ENCODE measurements around the gene PITX1.
"Not testable (repeated sequence)": the region's sequence is repeated elsewhere in the genome, so short reads cannot be mapped to it uniquely, and the experiment has no call there.

Gene PITX1

DNA sequence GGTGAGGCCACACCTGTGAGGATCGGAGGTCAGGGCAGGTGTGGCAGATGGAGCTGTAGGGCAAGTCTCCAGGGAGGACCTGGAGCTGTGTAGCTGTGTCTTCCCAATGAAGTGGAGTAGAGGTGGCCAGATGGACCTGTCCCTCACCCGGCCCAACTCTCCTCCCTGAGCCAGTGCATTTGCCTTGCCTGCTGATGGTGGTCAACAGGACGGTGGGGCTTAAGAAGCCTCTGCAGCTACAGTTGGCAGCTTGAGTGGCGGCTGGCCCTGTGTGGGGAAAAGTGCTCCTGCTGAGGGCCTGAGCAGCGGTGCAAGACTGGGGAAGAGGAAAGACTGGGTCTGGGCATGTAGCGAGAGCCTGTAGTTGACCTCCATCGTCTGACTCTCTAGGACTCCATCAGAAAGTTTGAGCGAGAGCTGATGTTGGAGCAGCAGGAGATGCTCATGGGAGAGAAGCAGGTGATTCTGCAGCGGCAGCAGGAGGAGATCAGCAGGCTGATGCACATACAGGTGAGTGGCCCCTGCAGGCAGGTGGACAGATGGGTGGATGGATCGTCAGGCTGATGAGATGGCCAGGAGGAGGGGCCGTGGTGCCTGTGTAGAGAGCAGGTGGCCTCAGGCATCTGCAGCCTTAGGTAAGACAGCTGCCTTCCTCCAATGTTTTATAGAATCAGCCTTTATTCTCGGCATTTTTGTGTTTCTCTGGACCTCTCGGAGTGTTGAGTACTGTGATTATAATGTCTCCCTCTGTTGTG is 24.9 kb downstream of the PITX1 start:
- no peak for DNase-seq

- DNase-seq, result no peak
Measured at GRCh38 chr5:135008556-135008955, 25.5 kb downstream of the PITX1 start.

DNA sequence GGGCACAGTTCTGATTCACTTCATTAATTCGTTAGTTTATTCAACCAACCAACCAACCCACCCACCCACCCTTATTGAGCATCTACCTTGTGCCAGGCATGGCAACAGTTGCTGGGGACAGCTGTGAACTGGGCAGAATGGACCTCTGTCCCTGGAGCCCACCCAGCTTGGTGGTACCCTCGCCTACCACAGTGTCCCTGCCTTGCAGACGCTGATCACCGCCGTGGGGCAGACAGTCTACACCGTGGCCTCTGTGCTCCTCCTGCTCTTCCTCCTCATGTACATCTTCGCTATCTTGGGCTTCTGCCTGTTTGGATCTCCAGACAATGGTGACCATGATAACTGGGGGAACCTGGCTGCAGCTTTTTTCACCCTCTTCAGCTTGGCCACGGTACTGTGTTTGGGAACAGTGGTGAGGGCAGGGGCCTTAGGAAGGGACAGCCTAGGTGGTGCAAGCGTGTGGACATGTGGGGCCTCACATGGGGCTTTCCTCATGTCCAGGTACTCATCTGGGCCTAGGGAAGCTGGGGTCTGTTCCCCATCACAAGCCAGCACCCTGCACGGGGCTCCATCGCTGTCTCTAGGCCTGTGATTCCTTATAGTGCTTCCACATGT is 26.2 kb downstream of the PITX1 start:
- DNase-seq, result no peak

GRCh38 chr5:135007305-135007704 is 26.7 kb downstream of the PITX1 start:
- no peak for DNase-seq

GRCh38 chr5:135005076-135005475 is 29.0 kb downstream of the PITX1 start:
- DNase-seq, result no peak

GRCh38 chr5:135004376-135004775 is 29.7 kb downstream of the PITX1 start:
- DNase-seq, result no peak

DNA sequence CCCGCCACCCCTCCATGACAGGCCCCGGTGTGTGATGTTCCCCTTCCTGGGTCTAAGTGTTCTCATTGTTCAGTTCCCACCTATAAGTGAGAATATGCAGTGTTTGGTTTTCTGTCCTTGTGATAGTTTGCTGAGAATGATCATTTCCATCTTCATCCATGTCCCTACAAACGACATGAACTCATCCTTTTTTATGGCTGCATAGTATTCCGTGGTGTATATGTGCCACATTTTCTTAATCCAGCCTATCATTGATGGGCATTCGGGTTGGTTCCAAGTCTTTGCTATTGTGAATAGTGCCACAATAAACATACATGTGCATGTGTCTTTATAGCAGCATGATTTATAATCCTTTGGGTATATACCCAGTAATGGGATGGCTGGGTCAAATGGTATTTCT is 36.0 kb downstream of the PITX1 start:
- not testable (repeated sequence) for DNase-seq

- no peak for DNase-seq
Measured at GRCh38 chr5:134997015-134997414, 37.0 kb downstream of the PITX1 start.

DNA sequence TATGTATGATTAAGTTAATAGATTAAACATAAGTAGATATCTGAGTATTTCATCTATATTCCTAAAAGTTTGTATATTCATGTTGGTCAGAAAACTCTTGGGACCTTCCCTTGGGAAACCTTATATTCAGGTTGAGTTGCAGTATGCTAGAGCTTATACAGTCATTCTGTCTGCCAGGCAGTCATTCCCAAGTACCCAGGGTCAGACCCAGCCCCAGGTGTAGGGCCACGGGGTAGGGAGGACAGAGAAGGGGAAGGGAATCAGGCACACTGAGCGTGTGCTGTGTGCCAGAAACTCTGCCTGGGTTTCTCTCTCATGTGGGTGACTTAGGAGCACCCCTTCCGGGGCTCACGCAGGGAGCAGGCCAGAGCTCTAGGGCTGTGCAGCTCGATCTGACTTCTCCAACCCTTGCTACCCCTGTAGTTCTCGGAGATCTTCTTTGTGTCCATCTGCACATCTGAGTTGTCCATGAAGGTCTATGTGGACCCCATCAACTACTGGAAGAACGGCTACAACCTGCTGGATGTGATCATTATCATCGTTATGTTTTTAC is 38.1 kb downstream of the PITX1 start:
- DNase-seq, result no peak

- DNase-seq, result no peak
Measured at GRCh38 chr5:134994560-134995156, 39.4 kb downstream of the PITX1 start.

DNA sequence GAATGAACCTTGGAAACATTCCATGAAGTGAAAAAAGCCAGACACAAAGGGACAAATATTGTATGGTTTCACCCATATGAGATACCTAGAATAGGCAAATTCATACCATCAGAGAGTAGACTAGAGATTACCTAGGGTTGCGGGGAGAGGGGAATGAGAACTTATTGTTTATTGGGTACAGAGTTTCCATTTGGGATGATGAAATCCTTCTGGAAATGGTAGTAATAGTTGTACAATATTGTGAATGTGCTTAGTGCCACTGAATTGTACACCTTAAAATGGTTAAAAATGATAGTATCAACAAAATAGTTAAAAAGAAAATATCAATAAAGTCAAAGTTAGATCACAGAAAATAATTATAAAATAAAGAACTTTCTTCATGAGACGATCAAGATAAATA is 40.9 kb downstream of the PITX1 start:
- no peak for DNase-seq

GRCh38 chr5:134992148-134992547 is 41.9 kb downstream of the PITX1 start:
- DNase-seq, result no peak

- not testable (repeated sequence) for DNase-seq
Measured at GRCh38 chr5:134990183-134990582, 43.8 kb downstream of the PITX1 start.

GRCh38 chr5:134989266-134989830 is 44.7 kb downstream of the PITX1 start:
- no peak for DNase-seq

GRCh38 chr5:134982230-134982629 is 51.8 kb downstream of the PITX1 start:
- DNase-seq, result no peak

DNA sequence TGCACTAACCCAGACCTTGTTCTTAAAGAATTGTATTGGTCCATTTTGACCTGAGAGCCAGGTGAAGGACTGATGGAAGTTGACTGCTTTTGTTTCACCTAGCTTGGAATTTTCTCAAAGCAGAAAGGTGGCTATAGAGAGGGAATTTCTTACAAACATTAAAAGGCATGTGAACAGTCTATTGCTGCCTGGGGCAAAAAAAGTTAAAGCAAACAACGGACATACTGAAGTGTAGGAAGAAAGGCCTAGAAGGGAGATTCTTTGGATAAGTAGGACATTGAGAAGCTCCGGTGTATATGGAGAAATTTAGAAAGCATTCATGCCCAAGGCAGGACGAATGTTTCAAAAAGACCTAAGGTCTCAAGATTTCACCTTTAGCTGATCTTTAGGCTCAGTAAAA is 54.6 kb downstream of the PITX1 start:
- no peak for DNase-seq
